ENCODE data around the gene REXO5. TPM values are rescaled to one million over a fixed set of nuclear protein-coding genes. Genes with fewer than 3 reads are reported as not detected.
A peak's percentile ranks its signal among the peaks of the same experiment; 100 is the strongest.

The REXO5 gene
- total RNA-seq, 4 donors from 2014 or later = 0.78 to 3.6 (median 1.8) TPM

DNA sequence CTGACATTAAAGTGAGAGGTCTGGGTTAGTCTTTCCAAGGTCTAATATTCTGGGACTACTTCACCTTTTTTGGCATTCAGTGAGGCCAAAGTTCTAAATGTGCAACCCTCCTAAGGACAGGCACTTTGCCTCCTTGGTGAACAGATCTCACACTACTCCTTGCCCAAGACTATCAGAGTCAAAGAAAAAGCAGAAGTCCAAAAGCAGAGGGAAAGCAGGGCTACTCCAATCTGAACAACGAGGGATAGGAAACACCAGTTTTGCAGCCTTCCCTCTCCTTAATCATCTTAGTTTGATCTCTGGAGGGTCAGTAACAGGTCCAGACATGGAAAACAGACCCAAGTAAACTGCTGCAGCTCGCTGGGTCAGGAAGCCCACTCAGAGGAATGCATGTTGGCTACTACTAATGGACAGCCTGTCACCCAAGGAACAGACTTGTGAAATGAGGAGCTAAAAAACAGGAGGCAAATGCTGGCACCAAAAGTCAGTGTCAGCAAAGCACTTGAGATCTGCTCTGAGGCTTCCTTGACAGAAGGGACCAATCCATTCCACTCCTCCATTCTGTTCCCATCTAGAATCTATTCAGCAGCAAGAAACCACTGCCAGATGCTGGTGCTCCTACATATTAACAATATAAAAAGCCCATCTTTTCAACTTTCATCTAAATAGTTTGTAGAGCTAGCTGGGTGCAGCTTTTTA lies 63.9 kb downstream of the REXO5 start:
- DNase-seq = no peak
- H3K4me3 ChIP-seq (replicated peaks in 1 of 3) = no peak overlapping the region
- H3K36me3 ChIP-seq = no peaks in the 10 kb centered on the region
- WGBS, 2 donors = 76 to 79% methylated on average over 2 of the region's 2 CpGs
- no peaks in the 10 kb centered on the region for H3K27me3 ChIP-seq
- peaks cover 24 to 55% of the 10 kb centered on the region in 2 donors for H3K4me1 ChIP-seq
- H3K27ac ChIP-seq = peak overlapping the region in 2 of 3 donors; percentile 13 to 52
- no peaks in the 10 kb centered on the region for H3K9me3 ChIP-seq
- intact Hi-C loops (cut with DNase I) = no loop called here
- TF ChIP-seq POLR2A (IDR thresholded peaks at IDR 0.05) (no peak), CTCF (IDR thresholded peaks at IDR 0.05) (no peak)

DNA sequence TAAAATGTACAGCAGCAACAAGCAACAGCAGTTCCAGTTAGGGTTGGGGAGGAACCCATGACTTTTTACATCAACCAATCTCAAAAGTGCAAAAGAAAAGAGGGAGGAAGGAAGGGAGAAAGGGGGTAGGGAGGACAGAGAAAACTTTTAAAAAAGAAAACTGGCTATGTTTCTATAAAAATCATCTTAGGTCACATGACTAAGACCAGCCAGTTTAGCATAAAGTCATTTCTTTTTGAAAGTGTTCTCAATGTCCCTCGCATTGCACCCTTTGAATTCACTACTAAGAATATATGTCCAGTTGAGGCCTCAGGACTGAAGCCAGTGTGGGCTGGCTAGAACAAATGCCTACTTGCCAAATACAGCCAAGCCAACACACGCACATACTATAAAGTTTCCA lies 64.9 kb downstream of the REXO5 start:
- WGBS, 2 donors = 71 to 83% methylated on average over 2 of the region's 2 CpGs
- H3K27ac ChIP-seq = peak overlapping the region in 1 of 3 donors; percentile 52

GRCh38 chr16:20871941-20872815 lies 65.9 kb downstream of the REXO5 start:
- no peak for DNase-seq
- Histone ChIP-seq H3K9me3 (no peaks in the 10 kb centered on the region), H3K27ac (no peak overlapping the region), H3K4me3 (replicated peaks in 1 of 3) (no peak overlapping the region), H3K4me1 (peaks cover 24 to 41% of the 10 kb centered on the region in 2 donors), H3K27me3 (no peaks in the 10 kb centered on the region), H3K36me3 (no peaks in the 10 kb centered on the region)
- intact Hi-C loops (cut with DNase I) = no loop called here
- TF ChIP-seq CTCF (IDR thresholded peaks at IDR 0.05) (no peak), POLR2A (IDR thresholded peaks at IDR 0.05) (no peak)
- 85 to 86% methylated on average over 9 of the region's 9 CpGs for WGBS, 2 donors

More for the DNA sequence above, 64.9 kb downstream of the REXO5 start:
- DNase-seq = no peak
- peaks cover 24 to 48% of the 10 kb centered on the region in 2 donors for H3K4me1 ChIP-seq
- intact Hi-C loops (cut with DNase I) = no loop called here
- H3K36me3 ChIP-seq = no peaks in the 10 kb centered on the region
- no peaks in the 10 kb centered on the region for H3K9me3 ChIP-seq
- TF ChIP-seq POLR2A (IDR thresholded peaks at IDR 0.05) (no peak), CTCF (IDR thresholded peaks at IDR 0.05) (no peak)
- no peak overlapping the region for H3K4me3 ChIP-seq (replicated peaks in 1 of 3)
- H3K27me3 ChIP-seq = no peaks in the 10 kb centered on the region

DNA sequence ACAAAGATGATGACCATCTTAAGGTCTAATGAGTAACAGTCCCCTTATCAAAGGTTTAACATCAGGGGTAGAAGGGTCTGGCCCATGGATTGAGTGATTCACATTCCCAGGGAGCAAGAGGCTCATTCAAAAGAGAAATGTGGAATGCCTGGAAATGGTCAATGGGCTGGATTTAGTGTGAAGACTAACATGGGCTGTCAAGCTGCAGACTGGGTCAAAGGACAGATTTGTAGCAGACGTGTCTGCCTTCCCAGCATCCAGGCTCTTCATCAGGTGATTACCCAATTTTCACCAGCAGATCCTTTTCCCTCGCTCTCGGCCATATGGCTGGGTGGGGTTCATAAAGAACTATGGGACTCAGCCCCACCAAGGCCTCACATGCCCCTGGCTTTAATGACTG lies 67.0 kb downstream of the REXO5 start:
- no peak for DNase-seq
- 97 to 100% methylated on average over 3 of the region's 3 CpGs for WGBS, 2 donors
- Histone ChIP-seq H3K9me3 (no peaks in the 10 kb centered on the region), H3K36me3 (no peaks in the 10 kb centered on the region), H3K27ac (no peak overlapping the region), H3K4me3 (replicated peaks in 1 of 3) (no peak overlapping the region), H3K4me1 (peaks cover 31 to 42% of the 10 kb centered on the region in 2 donors), H3K27me3 (no peaks in the 10 kb centered on the region)
- TF ChIP-seq POLR2A (IDR thresholded peaks at IDR 0.05) = no peak
- no peak for TF ChIP-seq CTCF (IDR thresholded peaks at IDR 0.05)
- intact Hi-C loops (cut with DNase I) = no loop called here
